H54 (cell line): ENCODE data around the gene OXER1.

Source experiments
- DNase-seq: peaks from one replicate; pipeline ENCODE4 v3.0.0; 2011; ENCODE audit warnings: low spot score, mixed read lengths; ENCODE audit not compliant: insufficient read length
- FAIRE-seq: peaks from 3 replicates; lab custom pipeline; 2011; peaks lifted over from hg19 to GRCh38; lab: Jason Lieb, UNC
- POLR2A ChIP-seq: IDR thresholded peaks from 2 replicates; pipeline ENCODE4 v1.6.1; 2011; ENCODE audit warnings: low read depth, mild to moderate bottlenecking, low read length

Gene OXER1

GRCh38 chr2:42800461-42800962 lies 36.6 kb upstream of the OXER1 start:
- FAIRE-seq = no peak
- TF ChIP-seq POLR2A = no peak
- DNase-seq = no peak

- DNase-seq = no peak
- no peak for TF ChIP-seq POLR2A
- no peak for FAIRE-seq
Observed at GRCh38 chr2:42799881-42800280, 35.9 kb upstream of the OXER1 start.

- FAIRE-seq = no peak
- DNase-seq = no peak
- TF ChIP-seq POLR2A = no peak
Observed at GRCh38 chr2:42797281-42797680, 33.3 kb upstream of the OXER1 start.

GRCh38 chr2:42796427-42797248 lies 32.7 kb upstream of the OXER1 start:
- no peak for FAIRE-seq
- TF ChIP-seq POLR2A = no peak
- DNase-seq = no peak

GRCh38 chr2:42795841-42796301 lies 31.9 kb upstream of the OXER1 start:
- TF ChIP-seq POLR2A = no peak
- FAIRE-seq = no peak

GRCh38 chr2:42795275-42795674 lies 31.3 kb upstream of the OXER1 start:
- FAIRE-seq (no peak), DNase-seq (no peak)
- no peak for TF ChIP-seq POLR2A

More at GRCh38 chr2:42795841-42796301, 31.9 kb upstream of the OXER1 start:
- no peak for DNase-seq

- DNase-seq (no peak), FAIRE-seq (no peak)
Observed at GRCh38 chr2:42794271-42795046, 30.5 kb upstream of the OXER1 start.

GRCh38 chr2:42793334-42794270 lies 29.7 kb upstream of the OXER1 start:
- no peak for TF ChIP-seq POLR2A
- DNase-seq (no peak), FAIRE-seq (no peak)

More at GRCh38 chr2:42794271-42795046, 30.5 kb upstream of the OXER1 start:
- no peak for TF ChIP-seq POLR2A

GRCh38 chr2:42792583-42793333 lies 28.8 kb upstream of the OXER1 start, which contains the start of gene HAAO:
Gene HAAO, minus strand, starts transcription at chr2:42792583. Its CDS starts 47 bp downstream, at chr2:42792536.
- DNase-seq (no peak), FAIRE-seq (no peak)
- no peak for TF ChIP-seq POLR2A

GRCh38 chr2:42792087-42792582 lies 28.2 kb upstream of the OXER1 start:
- FAIRE-seq (no peak), DNase-seq (no peak)
- no peak for TF ChIP-seq POLR2A

GRCh38 chr2:42791606-42792005 lies 27.7 kb upstream of the OXER1 start:
- no peak for DNase-seq
- no peak for FAIRE-seq
- no peak for TF ChIP-seq POLR2A

- no peak for TF ChIP-seq POLR2A
- DNase-seq (no peak), FAIRE-seq (no peak)
Observed at GRCh38 chr2:42789751-42790150, 25.8 kb upstream of the OXER1 start.
